Stimulated activated CD4-positive, alpha-beta T cell treated with anti-CD3 and anti-CD28 coated beads, Interleukin-2, amount 100 ng/mL, for 24 hours (primary cell): ENCODE measurements around the gene ERBB2.
A peak's percentile ranks its signal among the peaks of the same experiment; 100 is the strongest.
"Not testable (repeated sequence)": the region's sequence is repeated elsewhere in the genome, so short reads cannot be mapped to it uniquely, and the experiment has no call there.

ENCODE experiments used
- DNase-seq, 2 donors: peaks; one replicate each; pipeline ENCODE4 v3.0.0-alpha.2; 2020

ERBB2 gene

GRCh38 chr17:39679521-39680192, 20.2 kb upstream of the ERBB2 start:
- peak in 1 of 2 donors; percentile 33 for DNase-seq

- no peak for DNase-seq
These were observed 16.4 kb upstream of the ERBB2 start for GRCh38 chr17:39683295-39683939.

GRCh38 chr17:39684369-39685192, 15.3 kb upstream of the ERBB2 start:
- DNase-seq, result no peak

- no peak for DNase-seq
These were observed 12.7 kb upstream of the ERBB2 start for GRCh38 chr17:39687101-39687545.

- DNase-seq, result peak; percentile 84 to 85
These were observed 12.1 kb upstream of the ERBB2 start, which contains the start of gene PGAP3 for GRCh38 chr17:39687546-39688474. Gene PGAP3, minus strand, starts transcription at chr17:39688057. Its CDS starts 43 bp downstream, at chr17:39688014.

- DNase-seq, result no peak
These were observed 11.4 kb upstream of the ERBB2 start for GRCh38 chr17:39688475-39688835.

GRCh38 chr17:39688945-39689344, 10.9 kb upstream of the ERBB2 start:
- DNase-seq, result no peak

- DNase-seq, result no peak
These were observed 5.3 kb upstream of the ERBB2 start for GRCh38 chr17:39694593-39694992.

GRCh38 chr17:39695089-39695474, 4.8 kb upstream of the ERBB2 start:
- DNase-seq, result no peak

GRCh38 chr17:39696731-39697130, 3.1 kb upstream of the ERBB2 start:
- no peak for DNase-seq

GRCh38 chr17:39697961-39698360, 1.9 kb upstream of the ERBB2 start:
- DNase-seq, result no peak

- DNase-seq, result not testable (repeated sequence)
These were observed 577 bp upstream of the ERBB2 start for GRCh38 chr17:39699157-39699817.

GRCh38 chr17:39700148-39700987, 504 bp downstream of the ERBB2 start:
- DNase-seq, result no peak

GRCh38 chr17:39701012-39701783, 1.3 kb downstream of the ERBB2 start:
- no peak for DNase-seq

GRCh38 chr17:39701784-39702422, 2.0 kb downstream of the ERBB2 start:
- DNase-seq, result no peak

GRCh38 chr17:39702901-39703893, 3.3 kb downstream of the ERBB2 start:
- DNase-seq, result no peak

GRCh38 chr17:39703913-39704312, 4.0 kb downstream of the ERBB2 start:
- DNase-seq, result no peak

GRCh38 chr17:39704821-39705551, 5.1 kb downstream of the ERBB2 start:
- DNase-seq, result no peak
